ENCODE data around the gene TUBB3. TPM values are rescaled to one million over a fixed set of nuclear protein-coding genes. Genes with fewer than 3 reads are reported as not detected.

Gene TUBB3
- total and polyA plus RNA-seq, 2 of the 4 experiments (the other 2 are of a cell fraction), result 311 to 410 TPM

DNA sequence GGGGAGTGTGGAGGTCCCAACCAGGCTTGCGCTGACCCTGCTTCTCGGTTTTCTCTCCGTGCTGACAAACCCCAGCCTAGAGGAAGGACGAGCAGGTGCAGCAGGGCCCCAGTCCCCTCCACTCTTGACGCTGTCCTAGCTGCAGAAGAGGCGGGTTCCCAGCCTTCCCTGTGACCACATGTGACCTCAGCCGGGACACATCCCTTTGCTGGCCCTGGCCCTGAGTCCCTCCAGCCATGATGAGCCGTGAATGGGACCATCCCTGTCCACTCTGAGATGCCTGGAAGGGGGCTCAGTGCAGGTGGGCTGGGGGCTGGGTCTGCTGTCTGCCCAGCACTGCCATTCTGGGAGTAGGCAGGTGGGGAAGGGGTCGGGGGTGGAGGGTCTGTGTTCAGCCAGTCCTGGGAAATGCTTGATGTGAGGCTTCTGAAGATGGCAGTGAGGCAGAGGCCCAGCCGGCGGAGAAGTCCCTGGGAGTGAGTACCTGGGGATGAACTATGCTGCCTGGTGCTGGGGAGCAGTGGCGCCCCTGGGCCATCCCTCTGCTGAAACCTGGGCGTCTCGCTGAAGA lies 1.9 kb upstream of the TUBB3 start:
- H4K91ac ChIP-seq (ENCODE audit: insufficient read depth, low read depth, low read length), result peak overlapping the region; percentile 92
- POLR2A ChIA-PET (ENCODE audit: unreplicated experiment), result interaction anchor here (0.5 kb wide), 1 partner anchor 13 kb away, joined by 5 read pairs; no protein-coding TSS in a partner anchor
- TF ChIP-seq RFX5 (IDR thresholded peaks at IDR 0.05; ENCODE audit: low read depth, low read length), result no peak
- TF ChIP-seq RCOR1 (IDR thresholded peaks at IDR 0.05; ENCODE audit: insufficient replicate concordance, low read length), result no peak
- TF ChIP-seq, protein P1, sequence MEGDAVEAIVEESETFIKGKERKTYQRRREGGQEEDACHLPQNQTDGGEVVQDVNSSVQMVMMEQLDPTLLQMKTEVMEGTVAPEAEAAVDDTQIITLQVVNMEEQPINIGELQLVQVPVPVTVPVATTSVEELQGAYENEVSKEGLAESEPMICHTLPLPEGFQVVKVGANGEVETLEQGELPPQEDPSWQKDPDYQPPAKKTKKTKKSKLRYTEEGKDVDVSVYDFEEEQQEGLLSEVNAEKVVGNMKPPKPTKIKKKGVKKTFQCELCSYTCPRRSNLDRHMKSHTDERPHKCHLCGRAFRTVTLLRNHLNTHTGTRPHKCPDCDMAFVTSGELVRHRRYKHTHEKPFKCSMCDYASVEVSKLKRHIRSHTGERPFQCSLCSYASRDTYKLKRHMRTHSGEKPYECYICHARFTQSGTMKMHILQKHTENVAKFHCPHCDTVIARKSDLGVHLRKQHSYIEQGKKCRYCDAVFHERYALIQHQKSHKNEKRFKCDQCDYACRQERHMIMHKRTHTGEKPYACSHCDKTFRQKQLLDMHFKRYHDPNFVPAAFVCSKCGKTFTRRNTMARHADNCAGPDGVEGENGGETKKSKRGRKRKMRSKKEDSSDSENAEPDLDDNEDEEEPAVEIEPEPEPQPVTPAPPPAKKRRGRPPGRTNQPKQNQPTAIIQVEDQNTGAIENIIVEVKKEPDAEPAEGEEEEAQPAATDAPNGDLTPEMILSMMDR (conservative IDR thresholded peaks at IDR 0.05; ENCODE audit: low read depth, low read length), result no peak
- no peak for TF ChIP-seq NFE2L2 (IDR thresholded peaks at IDR 0.05; ENCODE audit: low read depth, low read length)
- no peak for TF ChIP-seq RAD21 (IDR thresholded peaks at IDR 0.05; ENCODE audit: low read length)
- TF ChIP-seq, protein P2, sequence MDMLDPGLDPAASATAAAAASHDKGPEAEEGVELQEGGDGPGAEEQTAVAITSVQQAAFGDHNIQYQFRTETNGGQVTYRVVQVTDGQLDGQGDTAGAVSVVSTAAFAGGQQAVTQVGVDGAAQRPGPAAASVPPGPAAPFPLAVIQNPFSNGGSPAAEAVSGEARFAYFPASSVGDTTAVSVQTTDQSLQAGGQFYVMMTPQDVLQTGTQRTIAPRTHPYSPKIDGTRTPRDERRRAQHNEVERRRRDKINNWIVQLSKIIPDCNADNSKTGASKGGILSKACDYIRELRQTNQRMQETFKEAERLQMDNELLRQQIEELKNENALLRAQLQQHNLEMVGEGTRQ (IDR thresholded peaks at IDR 0.05; ENCODE audit: low read depth, low read length), result no peak
- TF ChIP-seq BHLHE40 (IDR thresholded peaks at IDR 0.05; ENCODE audit: low read depth, low read length), result no peak
- TF ChIP-seq, protein P3, sequence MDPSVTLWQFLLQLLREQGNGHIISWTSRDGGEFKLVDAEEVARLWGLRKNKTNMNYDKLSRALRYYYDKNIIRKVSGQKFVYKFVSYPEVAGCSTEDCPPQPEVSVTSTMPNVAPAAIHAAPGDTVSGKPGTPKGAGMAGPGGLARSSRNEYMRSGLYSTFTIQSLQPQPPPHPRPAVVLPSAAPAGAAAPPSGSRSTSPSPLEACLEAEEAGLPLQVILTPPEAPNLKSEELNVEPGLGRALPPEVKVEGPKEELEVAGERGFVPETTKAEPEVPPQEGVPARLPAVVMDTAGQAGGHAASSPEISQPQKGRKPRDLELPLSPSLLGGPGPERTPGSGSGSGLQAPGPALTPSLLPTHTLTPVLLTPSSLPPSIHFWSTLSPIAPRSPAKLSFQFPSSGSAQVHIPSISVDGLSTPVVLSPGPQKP (IDR thresholded peaks at IDR 0.05; ENCODE audit: borderline replicate concordance, low read depth, low read length), result no peak
- no peak for TF ChIP-seq MAFK (IDR thresholded peaks at IDR 0.05; ENCODE audit: low read depth, low read length)
- TF ChIP-seq MXI1 (IDR thresholded peaks at IDR 0.05; ENCODE audit: borderline replicate concordance, low read depth, low read length), result no peak
- TF ChIP-seq CEBPB (IDR thresholded peaks at IDR 0.05; ENCODE audit: low read depth, low read length), result no peak
- TF ChIP-seq MAZ (IDR thresholded peaks at IDR 0.05; ENCODE audit: borderline replicate concordance, low read depth, low read length), result no peak
- no peak for TF ChIP-seq FOS (IDR thresholded peaks at IDR 0.05; ENCODE audit: low read depth, low read length)
- no peak for TF ChIP-seq POLR2A (IDR thresholded peaks at IDR 0.05; ENCODE audit: low read depth, low read length)
- no peak for TF ChIP-seq CHD1 (IDR thresholded peaks at IDR 0.05; ENCODE audit: low read depth, low read length)

More for the DNA sequence above, 1.9 kb upstream of the TUBB3 start:
- H4K5ac ChIP-seq (ENCODE audit: low read depth, low read length), result peak overlapping the region; percentile 89
- peak overlapping the region; percentile 92 for H2BK5ac ChIP-seq (ENCODE audit: low read depth, low read length, poor library complexity, severe bottlenecking)
- peak overlapping the region; percentile 75; the same call in 1 of the 3 replicates for H2BK15ac ChIP-seq (ENCODE audit: low read depth, low read length)
- H2AFZ ChIP-seq (replicated peaks; ENCODE audit: low read length, poor library complexity), result peak overlapping the region; percentile 84
- CTCF ChIA-PET, result interaction anchor here (0.9 kb wide), 1 partner anchor 11 kb away, joined by 3 read pairs; no protein-coding TSS in a partner anchor
- in situ Hi-C loops (cut with MboI; ENCODE audit: low sequenced_read_pairs) (no loop called here), intact Hi-C loops (cut with micrococcal nuclease) (loop anchor here (10.0 kb wide), 1 partner anchor 104 kb away; no protein-coding TSS in a partner anchor), dilution Hi-C loops (cut with HindIII; ENCODE audit: low sequenced_read_pairs, unreplicated experiment) (no loop called here)
- H3K9ac ChIP-seq (ENCODE audit: low read depth, low read length), result peak overlapping the region; percentile 70
- H3K9me3 ChIP-seq (ENCODE audit: control insufficient read depth, insufficient read depth, low read length), result no peaks in the 10 kb centered on the region
- peak overlapping the region; percentile 91 for H3K4ac ChIP-seq (ENCODE audit: low read depth, low read length)
- H3K79me1 ChIP-seq (ENCODE audit: low read depth in 1 of 2, low read length in 2 of 2), result peaks cover 0 to 62% of the 10 kb centered on the region in 2 experiments; a peak in 3 of 4 replicates
- peak overlapping the region; percentile 68 for H3K56ac ChIP-seq (ENCODE audit: extremely low read depth, insufficient read depth, low read length)
- peak overlapping the region; percentile 85 for H3K14ac ChIP-seq (replicated peaks; ENCODE audit: low read depth, low read length)
- H4K8ac ChIP-seq (ENCODE audit: low read depth in 2 of 2, low read length in 2 of 2), result peak overlapping the region; percentile 96 to 97
- H3K4me2 ChIP-seq (ENCODE audit: low read depth, low read length), result peak overlapping the region; percentile 71
- peak overlapping the region; percentile 74 for H3K18ac ChIP-seq (ENCODE audit: low read depth, low read length)
- peak overlapping the region; percentile 50 for H2BK20ac ChIP-seq (ENCODE audit: low read depth, low read length)
- H2AK5ac ChIP-seq (ENCODE audit: low read depth, low read length), result peak overlapping the region; percentile 100
- ATAC-seq (ENCODE audit: low read depth) (no peak), DNase-seq (no peak)
- H2AK9ac ChIP-seq (replicated peaks; ENCODE audit: low read depth, low read length, poor library complexity), result peak overlapping the region; percentile 87
- peaks cover 25% of the 10 kb centered on the region for H4K20me1 ChIP-seq (ENCODE audit: insufficient read depth, low read length)
- peaks cover 20% of the 10 kb centered on the region for H3K9me1 ChIP-seq (ENCODE audit: insufficient read depth, low read length)
- no peaks in the 10 kb centered on the region for H3K36me3 ChIP-seq (ENCODE audit: control insufficient read depth, insufficient read depth, low read length)
- peak overlapping the region; percentile 97 for H3K27ac ChIP-seq (ENCODE audit: insufficient read depth, low read length)
- no TSS peak for BruUV-seq (replicated peaks)
- peaks cover 27% of the 10 kb centered on the region for H3K4me1 ChIP-seq (ENCODE audit: control insufficient read depth, insufficient read depth, low read length)
- WGBS, 2 experiments (ENCODE audit: extremely low coverage in 2 of 2, insufficient read length in 1 of 2), result 42% methylated on average over 9 of the region's 14 CpGs; no CpG with 5 or more reads in 1 of the 2 experiments
- no peak overlapping the region for H3K4me3 ChIP-seq (ENCODE audit: insufficient read depth, low read depth, low read length)
- peak overlapping the region; percentile 82 for H3K23ac ChIP-seq (ENCODE audit: low read depth, low read length)
- peak overlapping the region; percentile 89 for H2BK120ac ChIP-seq (ENCODE audit: low read depth, low read length)
- no peaks in the 10 kb centered on the region for H3K27me3 ChIP-seq (ENCODE audit: control insufficient read depth, insufficient read depth, low read length)

All from IMR-90 (cell line).